NCI-H1105 (cell line): ENCODE measurements around the gene ROCK2.
"Not testable (repeated sequence)": the region's sequence is repeated elsewhere in the genome, so short reads cannot be mapped to it uniquely, and the experiment has no call there.

Experiments used
- DNase-seq: peaks from one replicate; lab custom pipeline; 2025; lab: John Stamatoyannopoulos, UW

The ROCK2 gene

GRCh38 chr2:11340717-11341116 is 3.7 kb downstream of the ROCK2 start:
- DNase-seq = no peak

- DNase-seq = no peak
These were observed 4.8 kb downstream of the ROCK2 start for GRCh38 chr2:11339508-11340083.

- no peak for DNase-seq
These were observed 5.9 kb downstream of the ROCK2 start for GRCh38 chr2:11338580-11338979.

- DNase-seq = no peak
These were observed 6.5 kb downstream of the ROCK2 start for GRCh38 chr2:11337909-11338308.

- DNase-seq = no peak
These were observed 8.2 kb downstream of the ROCK2 start for GRCh38 chr2:11336189-11336588.

- DNase-seq = no peak
These were observed 10.8 kb downstream of the ROCK2 start for GRCh38 chr2:11333427-11334183.

GRCh38 chr2:11332596-11332995 is 11.8 kb downstream of the ROCK2 start:
- DNase-seq = no peak

GRCh38 chr2:11330457-11331142 is 13.8 kb downstream of the ROCK2 start:
- DNase-seq = no peak

GRCh38 chr2:11329776-11330175 is 14.7 kb downstream of the ROCK2 start:
- DNase-seq = no peak

- DNase-seq = not testable (repeated sequence)
These were observed 15.9 kb downstream of the ROCK2 start for GRCh38 chr2:11328522-11328921.

- no peak for DNase-seq
These were observed 16.6 kb downstream of the ROCK2 start for GRCh38 chr2:11327871-11328270.

- no peak for DNase-seq
These were observed 17.7 kb downstream of the ROCK2 start for GRCh38 chr2:11326677-11327211.

- no peak for DNase-seq
These were observed 18.3 kb downstream of the ROCK2 start for GRCh38 chr2:11325961-11326676.

- DNase-seq = no peak
These were observed 22.6 kb downstream of the ROCK2 start for GRCh38 chr2:11321847-11322246.

- no peak for DNase-seq
These were observed 23.5 kb downstream of the ROCK2 start for GRCh38 chr2:11320698-11321492.

- DNase-seq = no peak
These were observed 24.5 kb downstream of the ROCK2 start for GRCh38 chr2:11319939-11320338.

- DNase-seq = no peak
These were observed 29.2 kb downstream of the ROCK2 start for GRCh38 chr2:11315074-11315705.

GRCh38 chr2:11314487-11314886 is 29.9 kb downstream of the ROCK2 start:
- no peak for DNase-seq

GRCh38 chr2:11312770-11313471 is 31.5 kb downstream of the ROCK2 start:
- no peak for DNase-seq

- no peak for DNase-seq
These were observed 32.9 kb downstream of the ROCK2 start for GRCh38 chr2:11311543-11311942.
